Measurements from ENCODE around the gene HTR4.
"Not testable (repeated sequence)": the region's sequence is repeated elsewhere in the genome, so short reads cannot be mapped to it uniquely, and the experiment has no call there.

The HTR4 gene

GRCh38 chr5:148653836-148654781, at the start of gene HTR4:
TSS of gene HTR4 (minus strand) at chr5:148654527. CDS start at chr5:148637014, 17,513 bp downstream.
- DNase-seq, result no peak

- no peak for DNase-seq
These were observed 47.8 kb upstream of the HTR4 start for GRCh38 chr5:148702019-148702596.

- DNase-seq, result no peak
These were observed 44.7 kb upstream of the HTR4 start for GRCh38 chr5:148699028-148699427.

- no peak for DNase-seq
These were observed 43.5 kb upstream of the HTR4 start for GRCh38 chr5:148697809-148698196.

- no peak for DNase-seq
These were observed 43.0 kb upstream of the HTR4 start for GRCh38 chr5:148697180-148697808.

- no peak for DNase-seq
These were observed 42.1 kb upstream of the HTR4 start for GRCh38 chr5:148696187-148697036.

GRCh38 chr5:148690945-148691344, 36.6 kb upstream of the HTR4 start:
- DNase-seq, result no peak

- DNase-seq, result no peak
These were observed 34.5 kb upstream of the HTR4 start for GRCh38 chr5:148688787-148689186.

- DNase-seq, result no peak
These were observed 33.5 kb upstream of the HTR4 start for GRCh38 chr5:148687871-148688270.

- DNase-seq, result no peak
These were observed 33.1 kb upstream of the HTR4 start for GRCh38 chr5:148687427-148687826.

GRCh38 chr5:148686660-148687059, 32.3 kb upstream of the HTR4 start:
- no peak for DNase-seq

GRCh38 chr5:148685520-148686134, 31.3 kb upstream of the HTR4 start:
- no peak for DNase-seq

GRCh38 chr5:148684528-148684927, 30.2 kb upstream of the HTR4 start:
- no peak for DNase-seq

- DNase-seq, result no peak
These were observed 29.3 kb upstream of the HTR4 start for GRCh38 chr5:148683651-148684050.

- DNase-seq, result no peak
These were observed 28.0 kb upstream of the HTR4 start for GRCh38 chr5:148682058-148683026.

GRCh38 chr5:148681157-148682057, 27.1 kb upstream of the HTR4 start:
- DNase-seq, result no peak

GRCh38 chr5:148673704-148674103, 19.4 kb upstream of the HTR4 start:
- DNase-seq, result not testable (repeated sequence)

GRCh38 chr5:148666353-148666752, 12.0 kb upstream of the HTR4 start:
- no peak for DNase-seq

- DNase-seq, result no peak
These were observed 11.1 kb upstream of the HTR4 start for GRCh38 chr5:148665431-148665830.

- DNase-seq, result no peak
These were observed 9.2 kb upstream of the HTR4 start for GRCh38 chr5:148663509-148663908.
